Measurements from ENCODE around the gene GCN1.

DNA sequence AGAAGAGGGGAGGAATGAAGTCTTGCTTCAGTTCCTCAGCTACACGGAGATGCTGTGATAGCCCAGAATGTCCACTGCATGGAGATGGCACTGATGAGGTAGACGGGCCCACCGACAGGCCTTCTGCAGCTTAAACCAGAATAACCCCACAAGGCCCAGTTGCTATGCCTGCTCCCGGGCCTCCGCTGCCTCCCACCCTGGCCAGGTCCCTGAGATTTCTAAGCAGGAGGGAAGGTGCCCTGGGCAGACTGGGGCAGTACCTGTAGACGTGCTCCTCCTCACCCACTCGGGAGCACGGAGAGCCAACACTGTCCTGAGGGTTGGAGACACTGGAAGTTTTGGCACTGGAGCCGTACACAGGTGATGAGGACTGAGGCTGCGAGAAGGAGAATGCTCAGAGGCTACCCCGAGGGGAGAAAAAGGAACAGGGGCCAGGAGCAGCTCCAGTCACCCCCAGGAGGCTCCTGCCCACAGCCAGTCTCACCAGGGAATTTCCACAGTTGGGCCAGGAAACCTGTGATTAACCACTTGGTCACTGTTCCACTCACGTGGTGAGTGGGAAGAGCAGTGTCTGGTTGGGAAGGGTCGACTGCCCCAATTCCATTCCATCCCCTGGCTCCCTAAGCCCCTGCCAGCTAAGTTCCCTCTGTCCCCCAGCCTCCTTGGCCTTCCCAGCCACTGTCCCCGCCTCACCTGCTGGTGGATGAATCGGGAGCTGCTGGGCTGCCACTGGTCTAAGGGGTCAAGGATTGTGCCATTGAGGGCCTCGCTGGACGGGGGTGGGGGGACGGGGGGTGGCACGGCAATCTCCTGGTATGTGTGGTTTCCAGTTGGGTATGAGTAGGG lies 29.2 kb upstream of the GCN1 start:
- TF ChIP-seq CTCF (IDR thresholded peaks at IDR 0.05) (no peak), POLR2AphosphoS5 (IDR thresholded peaks at IDR 0.05) (no peak), POLR2A (IDR thresholded peaks at IDR 0.05) (no peak)

Measured in upper lobe of left lung (tissue), 4 donors.